LNCaP clone FGC (cell line): ENCODE measurements around the gene TGIF2.
"Not testable (repeated sequence)": the region's sequence is repeated elsewhere in the genome, so short reads cannot be mapped to it uniquely, and the experiment has no call there.

Experiments
- DNase-seq: peaks from one replicate; pipeline ENCODE4 v3.0.0-alpha.2; 2011; ENCODE audit warnings: low read depth
- H3K4me3 ChIP-seq: 2 replicates; pipeline ENCODE4 v1.5.1; 2011; ENCODE audit warnings: mild to moderate bottlenecking, low read depth, low read length, control low read depth
- TF ChIP-seq, protein P1 (sequence below): IDR thresholded peaks from 2 replicates; pipeline ENCODE4 v1.5.1; 2012; ENCODE audit warnings: mild to moderate bottlenecking; ENCODE audit not compliant: control insufficient read depth, insufficient read depth; ENCODE audit errors: extremely low read depth

TGIF2 gene

DNA sequence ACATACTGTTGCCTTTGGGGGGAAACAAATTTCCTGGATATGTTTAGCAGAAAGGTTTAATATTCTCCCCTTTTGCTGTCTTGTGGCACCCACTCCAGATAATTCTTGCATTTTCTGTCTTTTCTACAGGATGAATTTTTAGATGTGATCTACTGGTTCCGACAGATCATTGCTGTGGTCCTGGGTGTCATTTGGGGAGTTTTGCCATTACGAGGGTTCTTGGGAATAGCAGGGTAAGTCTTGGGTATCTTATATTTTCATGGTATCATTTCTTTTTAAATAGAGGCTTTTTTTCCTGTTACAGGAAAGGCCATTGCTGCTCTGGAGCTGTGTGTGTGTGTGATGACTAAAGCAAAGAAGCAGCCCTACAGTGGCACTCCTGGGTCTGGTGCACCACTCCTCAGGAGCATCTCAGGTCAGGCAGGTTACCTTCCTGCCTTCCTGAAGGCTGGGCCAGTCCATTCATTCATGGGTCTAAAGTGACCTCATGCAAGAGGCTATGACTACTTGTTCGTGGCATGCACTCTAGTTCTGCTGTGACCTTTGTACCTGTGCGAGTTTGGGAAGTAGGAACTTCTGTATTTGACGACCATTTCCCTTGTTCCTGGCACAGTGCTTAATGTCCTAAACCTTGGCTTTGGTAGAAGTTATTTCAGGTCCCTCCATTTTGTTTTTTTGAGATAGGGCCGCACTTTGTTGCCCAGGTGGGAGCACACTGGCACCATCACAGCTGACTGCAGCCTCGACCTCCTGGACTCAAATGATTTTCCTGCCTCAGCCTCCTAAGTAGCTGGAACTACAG, 34.4 kb downstream of the TGIF2 start:
- H3K4me3 ChIP-seq: peak overlapping the region; percentile 98
- TF ChIP-seq, protein P1, sequence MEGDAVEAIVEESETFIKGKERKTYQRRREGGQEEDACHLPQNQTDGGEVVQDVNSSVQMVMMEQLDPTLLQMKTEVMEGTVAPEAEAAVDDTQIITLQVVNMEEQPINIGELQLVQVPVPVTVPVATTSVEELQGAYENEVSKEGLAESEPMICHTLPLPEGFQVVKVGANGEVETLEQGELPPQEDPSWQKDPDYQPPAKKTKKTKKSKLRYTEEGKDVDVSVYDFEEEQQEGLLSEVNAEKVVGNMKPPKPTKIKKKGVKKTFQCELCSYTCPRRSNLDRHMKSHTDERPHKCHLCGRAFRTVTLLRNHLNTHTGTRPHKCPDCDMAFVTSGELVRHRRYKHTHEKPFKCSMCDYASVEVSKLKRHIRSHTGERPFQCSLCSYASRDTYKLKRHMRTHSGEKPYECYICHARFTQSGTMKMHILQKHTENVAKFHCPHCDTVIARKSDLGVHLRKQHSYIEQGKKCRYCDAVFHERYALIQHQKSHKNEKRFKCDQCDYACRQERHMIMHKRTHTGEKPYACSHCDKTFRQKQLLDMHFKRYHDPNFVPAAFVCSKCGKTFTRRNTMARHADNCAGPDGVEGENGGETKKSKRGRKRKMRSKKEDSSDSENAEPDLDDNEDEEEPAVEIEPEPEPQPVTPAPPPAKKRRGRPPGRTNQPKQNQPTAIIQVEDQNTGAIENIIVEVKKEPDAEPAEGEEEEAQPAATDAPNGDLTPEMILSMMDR: no peak
- no peak for DNase-seq

DNA sequence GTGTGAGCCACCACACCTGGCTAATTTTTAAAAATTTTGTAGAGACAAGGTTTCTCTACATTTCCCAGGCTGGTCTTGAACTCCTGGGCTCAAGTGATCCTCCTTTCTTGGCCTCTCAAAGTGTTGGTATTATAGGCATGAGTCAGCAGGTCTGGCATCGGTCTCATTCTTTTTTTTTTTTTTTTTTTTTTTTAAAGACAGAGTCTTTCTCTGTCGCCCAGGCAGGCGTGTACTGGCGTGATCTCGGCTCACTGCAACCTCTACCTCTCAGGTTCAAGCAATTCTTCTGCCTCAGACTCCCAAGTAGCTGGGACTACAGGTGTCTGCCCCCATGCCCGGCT, 35.0 kb downstream of the TGIF2 start:
- H3K4me3 ChIP-seq, DNase-seq: not testable (repeated sequence)

DNA sequence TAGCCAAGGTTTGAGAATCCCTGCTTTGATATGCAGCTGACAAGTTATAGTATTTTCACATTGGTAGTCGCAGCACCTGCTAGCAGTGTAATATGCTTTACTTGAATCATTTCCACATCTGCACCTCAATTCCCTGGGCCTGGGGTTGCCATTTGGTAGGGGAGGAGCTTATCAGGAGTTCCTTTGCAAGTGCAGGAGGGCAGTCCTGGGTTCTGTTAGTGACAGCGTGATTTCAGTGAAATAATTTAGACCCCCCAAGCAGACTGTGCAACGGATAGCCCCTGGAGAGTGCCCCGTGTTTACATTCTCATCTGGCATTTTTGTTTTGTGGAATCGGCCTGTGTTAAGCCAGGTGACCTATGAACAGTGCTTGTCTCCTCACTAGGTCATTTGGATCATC, 38.2 kb downstream of the TGIF2 start:
- H3K4me3 ChIP-seq: no peak overlapping the region
- TF ChIP-seq, protein P1: no peak
- DNase-seq: no peak

DNA sequence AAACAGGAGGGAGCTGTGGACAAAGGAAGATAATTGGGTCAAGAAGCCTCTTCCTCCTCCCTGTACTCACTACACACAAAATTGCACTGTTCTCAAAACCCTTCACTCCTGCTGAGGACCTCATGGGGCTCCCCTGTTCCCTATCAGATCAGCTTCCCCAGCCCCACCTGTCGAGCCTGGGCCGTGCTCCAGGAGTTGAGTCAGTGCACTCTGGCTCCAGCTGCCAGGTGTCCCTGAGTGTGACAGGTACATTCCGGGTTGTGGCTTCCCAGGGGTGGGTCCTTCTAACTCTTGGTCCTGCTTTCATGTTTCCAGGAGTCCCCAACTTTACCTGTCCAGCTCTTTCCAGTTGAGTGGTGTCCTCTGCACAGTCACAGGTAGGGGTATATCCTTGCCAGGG, 40.6 kb downstream of the TGIF2 start:
- TF ChIP-seq, protein P1: no peak
- no peak overlapping the region for H3K4me3 ChIP-seq
- DNase-seq: no peak

DNA sequence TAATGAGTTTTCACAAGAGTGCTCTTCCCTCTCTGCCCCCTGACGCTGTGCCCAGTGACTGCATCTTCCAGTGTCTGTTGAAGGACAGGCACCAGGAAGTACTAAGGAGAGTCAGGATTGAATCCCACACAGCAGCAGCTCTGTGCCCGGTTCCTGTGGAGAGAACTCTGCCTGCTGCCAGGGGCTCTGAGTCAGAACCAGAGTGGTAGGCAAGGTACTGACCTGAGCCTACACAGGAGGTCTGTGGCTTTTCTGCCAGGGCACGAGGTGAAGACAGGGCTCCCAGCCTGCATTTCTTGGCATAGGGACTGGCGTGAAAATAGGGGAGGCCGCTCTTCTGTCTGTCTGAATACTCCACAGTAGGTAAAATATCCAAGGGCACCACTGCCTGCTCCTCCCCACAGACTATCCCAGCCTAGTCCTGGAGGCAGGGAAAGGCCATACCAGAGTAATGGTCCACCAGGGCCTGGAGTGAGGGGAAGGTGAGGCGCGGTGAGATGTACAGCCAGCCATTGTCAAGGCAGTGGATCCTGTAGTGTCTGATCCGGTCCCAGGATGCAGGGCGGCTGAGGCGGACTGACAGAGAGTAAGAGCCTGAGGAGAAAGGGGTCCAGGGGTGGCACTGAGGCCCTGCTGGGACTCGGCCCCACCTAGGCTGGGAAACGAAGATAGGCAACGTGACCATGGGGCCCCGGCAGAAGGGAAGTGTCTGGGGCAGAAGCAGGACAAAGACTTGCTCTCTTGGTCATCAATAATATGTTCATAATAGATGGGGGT, 41.6 kb downstream of the TGIF2 start:
- no peak overlapping the region for H3K4me3 ChIP-seq
- TF ChIP-seq, protein P1: no peak
- DNase-seq: no peak

DNA sequence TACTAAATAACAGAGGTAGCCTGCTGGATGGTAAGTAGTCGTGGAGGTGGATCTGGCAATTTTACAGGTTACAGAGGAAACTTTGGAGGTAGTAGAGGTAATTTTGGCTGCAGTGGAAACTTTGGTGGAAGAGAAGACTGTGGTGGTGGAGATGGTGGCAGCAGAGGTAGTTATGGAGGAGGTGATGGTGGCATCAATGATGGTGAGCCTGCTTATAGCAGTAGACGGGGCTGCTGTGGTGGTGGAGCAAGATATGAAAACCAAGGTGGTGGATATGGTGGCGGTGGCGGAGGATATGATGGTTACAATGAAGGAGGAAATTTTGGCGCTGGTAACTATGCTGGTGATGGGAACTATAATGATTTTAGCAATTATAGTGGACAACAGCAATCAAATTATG, 47.5 kb downstream of the TGIF2 start:
- no peak for DNase-seq
- TF ChIP-seq, protein P1: no peak
- no peak overlapping the region for H3K4me3 ChIP-seq

DNA sequence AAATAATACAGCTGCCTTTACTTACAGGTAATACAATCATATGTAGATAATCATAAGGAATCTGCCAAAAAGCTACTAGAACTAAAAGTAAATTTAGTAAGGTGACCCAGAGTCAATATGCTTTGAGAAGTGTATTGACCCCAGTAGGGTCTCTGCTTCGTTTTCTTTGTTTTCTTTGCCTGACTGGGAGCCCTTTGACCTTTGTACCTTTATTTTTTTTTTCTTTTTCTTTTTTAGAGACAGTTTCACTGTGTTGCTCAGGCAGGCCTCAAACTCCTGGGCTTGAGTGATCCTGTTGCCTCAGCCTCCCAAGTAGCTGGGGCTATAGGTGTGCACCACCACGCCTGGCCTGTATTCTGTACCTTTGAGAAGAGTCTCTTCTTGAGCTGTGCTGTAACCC, 50.0 kb downstream of the TGIF2 start:
- DNase-seq: no peak
- TF ChIP-seq, protein P1: no peak
- no peak overlapping the region for H3K4me3 ChIP-seq
